ENCODE data around the gene PRICKLE4.

- TF ChIP-seq CTCF (IDR thresholded peaks at IDR 0.05) (no peak), REST (IDR thresholded peaks at IDR 0.05; ENCODE audit: insufficient read depth in 1 of 2, low read depth in 2 of 2, low read length in 1 of 2) (no peak), POLR2AphosphoS5 (IDR thresholded peaks at IDR 0.05; ENCODE audit: low read depth, low read length) (no peak), SIN3A (IDR thresholded peaks at IDR 0.05; ENCODE audit: borderline replicate concordance, insufficient read depth, low read depth, low read length) (no peak), TCF7L2 (IDR thresholded peaks at IDR 0.05; ENCODE audit: low read depth, low read length) (no peak)
Measured at GRCh38 chr6:41747256-41748101, 33.1 kb upstream of the PRICKLE4 start, which contains the start of gene PGC.

All from Panc1 (cell line).